OCI-M2 (cell line): Measurements from ENCODE around the gene CALU.

Source experiments
- DNase-seq: peaks from one replicate; lab custom pipeline; 2025; ENCODE audit not compliant: unreplicated experiment; lab: John Stamatoyannopoulos, UW

The CALU gene

DNA sequence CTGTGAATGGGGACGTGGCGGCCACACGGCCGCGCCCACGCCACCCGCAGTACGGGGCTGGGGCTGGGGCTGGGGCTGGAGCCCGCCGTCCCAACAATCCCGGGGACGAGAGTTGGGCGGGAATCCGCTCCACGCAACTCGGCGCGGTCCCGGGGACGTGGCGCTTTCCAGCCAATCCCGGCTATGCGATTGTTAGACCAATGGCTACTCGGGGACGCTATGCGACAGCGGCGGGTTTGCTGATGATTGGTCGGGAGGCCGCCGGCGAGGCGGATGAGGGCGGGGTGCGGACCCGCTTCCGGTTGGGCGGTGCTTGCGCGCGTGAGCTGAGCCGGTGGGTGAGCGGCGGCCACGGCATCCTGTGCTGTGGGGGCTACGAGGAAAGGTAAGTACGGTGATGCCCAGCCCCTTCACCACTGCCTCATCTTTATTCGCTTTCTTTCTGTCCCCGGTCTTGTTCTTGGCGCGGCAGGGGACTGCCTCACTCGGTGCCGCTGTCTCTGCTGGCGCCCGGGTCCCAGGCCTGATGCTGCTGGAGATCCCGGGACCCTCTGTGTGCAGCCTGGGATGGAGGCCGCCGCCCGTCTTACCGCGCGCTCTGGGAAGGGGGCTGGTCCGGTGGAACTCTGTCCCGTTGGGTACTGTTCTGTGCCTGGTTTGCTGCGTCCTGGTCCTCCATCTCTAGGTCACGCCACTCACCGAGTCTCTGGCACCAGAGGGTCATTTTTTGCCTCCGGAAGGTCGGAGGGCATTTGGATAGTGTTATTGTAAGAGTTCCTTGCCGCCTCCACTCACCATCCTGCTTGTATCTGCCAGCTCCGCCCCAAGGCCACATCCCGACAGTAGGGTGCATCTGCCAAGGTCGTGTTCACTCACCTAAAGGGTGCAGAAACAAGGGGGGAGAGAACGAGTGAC lies at the start of gene CALU:
TSS of gene CALU (plus strand) at position 312 of the 915 bp plus-strand sequence. CDS start 9,225 bp downstream, outside the sequence.
- peak; percentile 96 for DNase-seq

DNA sequence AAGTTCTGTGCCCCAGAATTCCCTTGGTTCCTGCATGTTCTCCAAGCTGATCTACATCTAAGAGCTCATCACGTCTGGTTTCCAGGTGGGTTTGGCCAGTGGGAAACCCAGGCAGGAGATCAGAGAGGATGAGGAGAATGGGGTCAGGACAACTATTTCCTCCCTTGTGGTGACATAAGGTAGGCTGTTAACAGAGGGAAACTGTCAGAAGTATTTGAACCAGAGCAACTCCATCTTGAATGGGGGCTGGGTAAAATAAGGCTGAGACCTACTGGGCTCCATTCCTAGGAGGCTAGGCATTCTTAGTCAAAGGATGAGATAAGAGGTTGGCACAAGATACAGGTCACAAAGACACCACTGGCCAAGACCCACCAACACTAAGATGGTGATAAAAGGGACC lies 47.9 kb upstream of the CALU start:
- no peak for DNase-seq

DNA sequence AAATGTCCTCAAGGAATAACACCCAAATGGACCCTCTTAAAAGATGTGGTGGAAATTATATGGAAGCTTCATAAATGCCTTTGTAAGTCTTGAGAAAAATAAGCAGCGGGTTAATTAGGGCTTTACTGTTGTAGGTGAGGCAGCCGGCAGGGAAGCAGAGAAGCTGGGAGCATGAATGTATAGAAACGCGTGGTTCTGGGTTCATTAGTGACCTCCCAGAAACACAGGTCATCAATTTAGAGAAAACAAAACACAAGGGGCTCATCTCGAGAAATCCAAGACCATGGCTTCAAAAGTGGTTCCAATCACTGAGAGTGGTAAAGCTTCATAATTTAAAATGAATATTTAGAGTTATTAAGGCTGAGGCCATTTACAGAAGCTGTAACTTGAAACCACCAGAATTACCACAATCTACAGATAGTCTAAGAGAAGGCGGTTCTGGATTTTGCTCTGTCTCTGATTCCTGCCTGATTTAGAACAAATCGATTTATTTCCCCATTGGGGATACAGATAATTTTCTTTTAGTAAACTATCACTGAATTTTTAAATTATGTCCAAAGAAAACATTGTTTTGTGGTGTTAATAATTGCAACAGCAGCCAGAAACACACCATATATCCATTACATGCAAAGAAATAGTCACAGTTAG lies 46.4 kb upstream of the CALU start:
- DNase-seq = no peak

DNA sequence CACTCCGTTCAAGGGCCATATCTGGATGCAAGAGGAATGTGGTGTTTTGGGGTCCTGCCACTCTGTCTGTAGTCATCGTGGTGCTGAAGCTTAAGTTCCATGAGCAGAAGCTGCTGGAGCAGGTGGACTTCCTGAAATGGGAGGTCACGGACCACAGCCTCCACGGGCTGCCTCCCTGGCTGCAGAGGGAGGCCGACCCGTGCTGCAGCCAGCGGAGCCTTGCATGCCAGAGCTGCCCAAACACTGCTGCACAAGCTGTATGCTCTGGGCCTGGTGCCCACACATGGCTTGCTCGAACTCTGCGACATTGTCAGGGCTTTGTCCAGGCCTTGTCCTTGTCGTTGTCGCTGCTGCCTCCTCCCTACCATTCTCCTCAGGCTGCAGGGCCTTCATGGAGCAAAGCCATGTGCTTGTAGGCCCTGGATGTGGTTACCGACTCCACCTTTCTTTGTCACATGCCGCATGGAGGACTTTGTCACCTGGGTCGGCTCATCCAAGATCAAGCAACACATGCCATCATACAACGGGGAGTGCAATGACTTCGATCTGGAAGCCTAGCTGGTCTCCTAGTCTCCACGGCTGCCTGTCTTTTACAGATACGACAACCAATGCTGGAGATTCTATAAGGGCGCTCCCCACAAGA lies 45.7 kb upstream of the CALU start:
- DNase-seq = no peak

DNA sequence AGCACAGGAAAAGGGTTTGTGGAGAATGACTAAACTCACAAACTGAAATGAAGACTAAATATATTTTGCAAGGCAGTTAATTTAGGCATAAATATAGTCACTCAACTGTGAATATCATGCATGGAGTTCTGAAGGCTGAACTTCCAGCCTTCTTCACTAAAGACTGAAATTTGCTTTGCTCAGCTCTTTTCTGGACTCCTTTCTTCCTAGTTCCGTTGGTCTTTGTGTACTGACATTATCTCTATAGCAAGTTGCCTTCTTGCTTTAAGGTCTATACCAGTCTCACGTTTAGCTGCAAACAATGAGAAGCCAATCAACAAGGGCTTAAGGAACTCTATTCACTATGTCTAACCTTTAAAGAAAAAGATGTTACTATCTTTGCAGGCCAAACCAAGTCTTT lies 44.4 kb upstream of the CALU start:
- no peak for DNase-seq

DNA sequence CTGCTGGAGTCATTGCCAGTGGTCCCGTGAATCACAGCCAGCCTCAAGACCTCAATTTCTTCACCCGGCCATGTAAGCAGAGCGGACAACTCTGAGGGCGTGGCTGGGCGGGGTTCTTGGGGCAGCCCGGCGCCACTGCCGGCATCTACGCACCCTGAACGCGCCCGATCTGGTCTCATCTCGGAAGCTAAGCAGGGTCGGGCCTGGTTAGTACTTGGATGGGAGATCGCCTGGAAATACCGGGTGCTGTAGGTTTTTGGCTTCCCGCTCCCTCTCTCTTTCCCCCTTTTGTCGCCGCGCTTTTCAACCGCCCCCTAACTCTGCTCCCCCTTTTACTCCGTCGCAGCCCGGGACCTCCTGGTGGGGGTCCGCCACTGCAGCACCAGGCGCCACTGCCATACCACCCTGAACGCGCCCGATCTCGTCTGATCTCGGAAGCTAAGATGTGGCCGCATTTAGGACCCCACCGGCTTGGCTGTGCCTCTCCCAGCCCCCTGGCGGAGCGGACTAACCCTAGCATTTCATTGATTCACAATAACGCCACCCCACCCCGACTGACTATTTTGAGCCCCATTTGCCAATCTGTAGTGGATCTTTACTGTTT lies 41.8 kb upstream of the CALU start:
- no peak for DNase-seq

DNA sequence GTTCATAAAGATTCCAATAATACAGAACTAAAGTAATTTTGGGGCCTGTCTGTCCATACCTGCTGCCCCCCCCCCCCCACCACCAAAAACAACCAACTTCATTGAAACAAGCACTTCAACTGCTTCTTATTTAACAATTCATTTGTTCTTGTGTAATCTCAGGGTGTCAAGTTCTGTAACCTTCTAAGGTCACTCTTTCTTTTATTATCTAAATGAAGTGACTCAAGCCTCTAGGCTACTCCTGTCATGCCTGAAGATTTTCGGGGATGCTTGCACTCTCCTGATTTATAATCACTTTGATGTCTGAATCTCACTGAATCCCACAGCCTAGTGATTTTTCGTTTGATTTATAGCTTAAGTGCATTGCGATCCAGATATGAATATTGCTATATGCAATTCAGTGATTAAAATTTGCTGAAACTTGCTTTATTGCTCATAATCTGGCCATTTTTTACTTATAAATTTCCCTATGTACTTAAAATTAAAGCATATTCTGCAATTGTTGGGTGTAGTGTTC lies 39.9 kb upstream of the CALU start:
- DNase-seq = no peak

DNA sequence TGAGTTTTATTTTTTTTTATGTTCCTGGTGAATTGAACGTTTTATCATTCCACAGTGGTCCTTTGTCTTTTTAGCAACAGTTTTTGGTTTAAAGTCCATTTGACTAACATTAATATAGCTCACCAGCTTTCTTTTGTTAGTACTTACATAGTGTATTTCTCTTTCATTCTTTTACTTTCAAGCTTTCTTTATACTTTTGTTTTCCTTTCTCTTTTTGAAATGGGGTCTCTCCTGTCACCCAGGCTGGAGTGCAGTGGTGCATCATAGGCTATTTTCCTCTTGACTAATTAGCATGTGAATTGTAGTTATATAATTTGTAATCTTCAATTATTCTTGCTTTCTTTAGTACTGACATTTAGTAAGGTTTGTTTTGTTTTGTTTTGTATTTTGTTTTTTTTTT lies 39.3 kb upstream of the CALU start:
- DNase-seq = no peak

DNA sequence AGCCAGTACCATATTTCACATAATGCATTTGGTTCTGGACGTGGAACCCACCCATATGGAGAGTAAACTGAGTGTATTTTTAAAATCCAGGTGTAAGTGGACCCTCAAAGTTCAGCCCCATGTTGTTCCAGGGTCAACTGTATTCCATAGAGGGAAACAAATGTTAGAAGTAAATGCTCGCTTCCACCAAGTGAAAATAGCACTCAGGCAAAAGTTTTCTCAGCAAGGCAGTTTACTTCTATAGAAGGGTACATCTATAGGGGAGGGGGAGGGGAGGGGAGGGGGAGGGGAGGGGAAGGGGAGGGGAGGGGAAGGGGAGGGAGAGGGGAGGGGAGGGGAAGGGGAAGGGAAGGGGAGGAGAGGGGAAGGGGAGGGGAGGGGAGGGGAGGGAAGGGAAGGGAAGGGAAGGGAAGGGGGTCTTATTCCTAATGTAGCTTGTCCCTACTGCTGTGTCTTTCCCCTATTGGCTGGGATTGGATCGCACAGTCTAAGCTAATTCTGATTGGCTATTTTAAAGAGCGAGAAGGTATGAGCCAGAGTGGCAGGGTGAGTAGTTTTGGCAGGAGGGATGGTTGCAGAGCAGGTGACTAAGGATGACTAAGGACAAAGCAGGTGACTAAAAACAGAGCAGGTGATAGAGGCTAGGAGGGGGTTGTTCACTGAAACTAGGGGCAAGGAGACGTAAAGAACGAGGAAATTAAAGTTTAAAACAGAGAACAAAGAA lies 37.9 kb upstream of the CALU start:
- no peak for DNase-seq

DNA sequence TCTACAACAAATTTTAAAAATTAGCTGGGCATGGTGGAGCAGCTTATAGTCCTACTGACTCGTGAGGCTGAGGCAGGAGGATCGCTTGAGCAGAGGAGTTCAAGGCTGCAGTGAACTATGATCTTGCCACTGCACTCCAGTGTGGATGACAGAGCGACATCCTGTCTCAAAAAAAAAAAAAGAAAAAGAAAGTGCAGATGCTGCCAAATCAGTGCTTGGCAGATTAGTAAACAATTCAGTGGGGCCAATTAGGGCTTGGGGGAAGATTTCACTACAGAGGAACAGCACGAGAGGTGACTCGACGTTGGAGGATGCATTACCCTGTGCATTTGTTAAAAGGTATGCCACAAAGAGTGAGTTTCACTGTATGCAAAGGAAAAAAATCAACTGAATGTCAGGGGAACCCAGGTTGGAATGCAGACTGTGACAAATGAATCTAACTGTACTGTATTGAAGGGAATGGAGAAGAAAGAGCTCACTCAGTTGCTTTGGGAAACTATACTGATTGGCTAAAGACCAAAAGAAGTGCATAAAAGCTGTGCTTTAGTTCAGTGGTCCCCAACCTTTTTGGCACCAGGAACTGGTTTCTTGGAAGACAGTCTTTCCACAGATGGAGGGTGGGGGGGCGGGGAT lies 35.4 kb upstream of the CALU start:
- no peak for DNase-seq

DNA sequence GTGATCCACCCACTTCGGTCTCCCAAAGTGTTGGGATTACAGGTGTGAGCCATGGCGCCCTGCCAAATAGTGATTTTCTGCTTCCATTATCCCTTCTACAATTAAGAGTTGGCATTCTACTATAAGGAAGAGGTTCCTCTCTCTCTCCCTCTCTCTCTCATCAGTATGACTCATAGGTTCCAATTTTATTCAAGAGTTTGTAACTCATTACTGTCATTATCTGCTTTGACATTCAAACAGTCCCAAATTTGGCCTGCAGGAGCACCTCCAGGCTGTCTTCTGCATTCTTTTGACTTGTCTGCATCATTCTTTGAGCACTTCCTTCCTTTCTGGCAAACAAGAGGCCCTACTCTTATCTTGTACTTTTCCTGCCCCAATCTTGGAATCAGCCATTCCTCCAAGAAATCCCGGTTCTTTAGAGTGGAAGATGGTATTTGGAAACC lies 33.2 kb upstream of the CALU start:
- no peak for DNase-seq

DNA sequence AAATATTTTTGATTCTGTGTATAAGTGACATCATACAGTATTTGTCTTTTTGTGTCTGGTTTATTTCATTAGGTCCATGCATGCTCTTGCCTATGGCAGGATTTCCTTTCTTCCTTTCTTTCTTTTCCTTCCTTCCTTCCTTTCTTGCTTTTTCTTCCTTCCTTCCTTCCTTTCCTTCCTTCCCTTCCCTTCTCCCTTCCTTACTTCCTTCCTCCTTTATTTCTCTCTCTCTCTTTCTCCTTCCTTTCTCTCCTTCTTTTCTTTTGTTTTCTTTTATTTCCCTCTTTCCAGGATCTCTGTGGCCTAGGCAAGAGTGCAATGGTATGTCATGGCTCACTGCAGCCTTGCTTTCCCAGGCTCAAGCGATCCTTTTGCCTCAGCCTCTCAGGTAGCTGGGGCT lies 31.4 kb upstream of the CALU start:
- DNase-seq = no peak

DNA sequence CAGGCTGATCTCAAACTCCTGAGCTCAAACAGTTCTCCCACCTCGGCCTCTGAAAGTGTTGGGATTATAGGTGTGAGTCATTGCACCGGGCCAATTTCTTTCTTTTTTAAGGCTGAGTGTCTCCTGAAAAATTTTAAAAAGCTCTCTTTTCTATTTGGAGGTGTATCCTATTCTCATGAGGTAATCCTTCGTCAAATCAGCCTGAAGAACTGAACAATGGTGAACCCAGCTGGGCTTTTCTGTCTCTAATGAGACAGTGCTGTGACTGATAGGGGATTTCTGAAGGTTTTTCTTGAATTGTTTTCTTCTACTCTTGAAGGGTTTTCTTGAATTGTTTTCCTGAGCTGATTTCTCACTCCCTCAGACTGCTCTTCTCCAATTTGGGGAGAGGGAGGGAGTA lies 30.9 kb upstream of the CALU start:
- no peak for DNase-seq

DNA sequence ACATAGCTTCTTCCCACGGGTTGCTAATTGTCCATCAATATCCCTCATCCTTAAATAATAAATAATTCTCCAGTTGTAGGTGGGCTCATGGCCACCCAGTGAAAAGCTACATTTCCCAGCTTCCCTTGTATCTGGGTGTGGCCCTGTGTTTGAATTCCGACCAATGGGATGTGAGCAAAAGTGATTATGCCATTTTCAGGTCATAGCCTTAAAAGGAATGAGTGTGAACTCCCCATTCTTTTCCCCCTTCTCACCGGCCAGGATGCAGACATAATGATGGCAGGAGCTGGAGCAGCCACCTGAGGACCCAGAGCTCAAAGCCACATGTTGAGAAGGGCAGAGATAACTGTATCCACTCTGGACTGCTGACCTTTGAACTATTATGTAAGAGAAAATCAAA lies 30.3 kb upstream of the CALU start:
- DNase-seq = no peak

DNA sequence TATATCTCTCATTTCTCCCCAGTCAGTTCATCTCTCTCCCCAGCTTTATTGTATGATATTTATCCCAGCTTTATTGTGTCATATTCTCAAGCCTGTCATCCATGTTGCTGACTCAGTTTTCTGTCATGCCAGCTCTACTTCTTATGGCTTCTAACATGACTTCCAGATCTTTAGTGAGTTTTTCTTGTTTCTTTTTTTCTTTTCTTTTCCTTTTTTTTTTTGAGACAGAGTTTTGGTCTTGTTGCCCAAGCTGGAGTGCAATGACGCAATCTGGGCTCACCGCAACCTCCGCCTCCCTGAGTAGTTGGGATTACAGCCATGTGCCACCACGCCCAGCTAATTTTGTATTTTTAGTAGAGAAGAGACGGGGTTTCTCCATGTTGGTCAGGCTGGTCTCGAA lies 28.7 kb upstream of the CALU start:
- no peak for DNase-seq

DNA sequence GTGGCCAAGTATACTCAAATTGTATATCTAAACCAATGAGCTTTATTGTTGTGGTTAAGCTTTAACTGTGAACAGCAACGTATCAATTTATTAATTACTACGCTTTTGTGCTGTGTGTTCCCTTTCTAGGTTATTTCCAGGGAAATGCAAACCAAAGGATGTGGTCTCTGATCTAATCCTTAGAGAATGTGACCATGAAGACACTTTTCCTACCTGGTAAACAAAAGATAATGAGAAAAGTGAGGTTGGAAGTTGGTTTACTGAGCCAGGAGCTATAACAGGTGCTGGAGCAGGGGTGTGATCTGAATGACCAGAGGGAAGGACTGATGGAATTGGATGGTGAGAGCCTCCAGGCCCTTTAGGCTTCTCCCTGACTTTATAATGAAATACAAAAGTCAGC lies 25.4 kb upstream of the CALU start:
- DNase-seq = no peak

DNA sequence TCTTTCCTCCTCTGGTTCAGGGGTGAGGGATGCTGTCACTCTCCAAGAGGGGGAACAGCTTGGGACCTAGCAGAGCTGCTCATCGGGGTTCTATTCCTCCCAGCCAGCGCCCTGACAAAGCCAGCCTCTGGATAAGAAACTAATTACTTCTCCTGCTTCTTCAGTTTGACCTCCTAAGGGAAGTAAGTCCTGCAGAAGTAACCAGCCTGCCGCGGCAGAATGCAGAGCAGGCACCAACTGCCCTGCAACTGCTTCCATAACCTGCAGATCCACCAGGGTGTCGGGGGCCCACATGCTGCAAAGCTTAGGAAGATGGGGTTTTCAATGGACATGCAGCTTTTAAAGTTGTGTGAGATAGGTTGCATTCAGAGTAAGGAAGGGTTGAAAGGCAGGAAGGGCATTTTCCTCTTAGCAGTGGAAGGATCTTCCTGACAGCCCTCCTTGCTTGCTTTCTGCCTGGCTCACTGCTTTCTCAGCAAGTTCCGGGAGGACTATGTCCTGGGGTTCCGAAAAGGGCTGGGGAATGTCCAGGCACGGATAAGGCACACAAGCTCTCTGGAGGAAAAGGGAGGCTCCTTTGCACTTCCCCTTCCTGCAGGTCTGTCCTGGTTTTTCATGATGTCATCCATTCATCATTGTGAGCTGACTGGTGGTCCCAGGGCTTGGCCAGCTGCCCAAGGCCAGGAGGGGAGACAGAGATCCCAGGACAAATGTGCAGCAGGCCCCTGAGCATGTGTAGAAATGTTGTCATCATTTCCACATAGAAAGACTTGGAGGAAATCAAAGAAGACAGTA lies 24.3 kb upstream of the CALU start:
- no peak for DNase-seq

DNA sequence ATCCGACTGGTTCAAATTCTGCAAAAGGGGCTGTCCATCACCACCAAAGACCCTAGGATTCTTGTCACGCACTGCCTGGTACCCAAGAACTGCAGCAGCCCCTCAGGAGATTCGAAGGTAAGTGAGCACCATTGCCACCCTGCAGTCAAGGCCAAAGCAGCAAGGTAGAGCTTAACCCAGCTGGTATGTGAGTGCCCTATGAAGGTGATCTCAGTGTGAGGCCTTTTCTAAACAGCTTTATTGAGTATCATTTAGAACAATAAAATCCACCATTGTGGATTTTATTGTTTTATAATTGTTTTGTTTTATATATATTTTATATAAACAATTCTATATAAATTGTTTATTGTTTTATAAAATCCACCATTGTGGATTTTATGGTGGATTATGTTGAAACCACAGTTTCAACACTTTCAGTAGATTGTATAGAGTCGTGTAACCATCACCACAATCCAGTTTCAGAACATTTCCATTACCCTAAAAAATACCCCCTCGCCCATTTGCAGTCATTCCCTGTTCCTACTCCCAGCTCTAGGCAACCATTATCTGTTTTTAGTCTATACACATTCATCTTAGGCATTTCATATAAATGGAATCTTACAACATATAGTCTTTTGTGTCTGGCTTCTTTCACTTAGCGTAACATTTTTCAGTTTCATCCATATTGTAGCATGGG lies 20.1 kb upstream of the CALU start:
- no peak for DNase-seq

DNA sequence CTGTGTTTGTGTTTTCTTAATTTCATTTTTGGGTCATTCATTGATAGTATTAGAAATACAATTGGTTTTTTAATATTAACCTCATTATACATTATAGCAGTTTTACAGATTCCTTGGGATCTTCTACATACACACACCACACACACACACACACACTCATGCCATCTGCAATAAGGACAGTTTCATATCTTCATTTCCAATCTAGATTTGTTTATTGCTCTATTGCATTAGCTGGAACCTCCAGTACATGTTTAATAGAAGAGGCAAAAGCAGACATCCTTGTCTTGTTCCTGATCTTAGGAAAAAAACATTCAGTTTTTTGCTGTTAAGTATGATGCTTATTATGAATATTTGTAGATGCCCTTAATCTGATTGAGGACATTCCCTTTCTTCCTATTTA lies 17.8 kb upstream of the CALU start:
- DNase-seq = no peak
